Measurements from ENCODE around the gene TBC1D5. TPM values are rescaled to one million over a fixed set of nuclear protein-coding genes. Genes with fewer than 3 reads are reported as not detected.

The TBC1D5 gene
- total and polyA plus RNA-seq, 2 experiments from 2014 or later, result 31.0 to 69.9 TPM

DNA sequence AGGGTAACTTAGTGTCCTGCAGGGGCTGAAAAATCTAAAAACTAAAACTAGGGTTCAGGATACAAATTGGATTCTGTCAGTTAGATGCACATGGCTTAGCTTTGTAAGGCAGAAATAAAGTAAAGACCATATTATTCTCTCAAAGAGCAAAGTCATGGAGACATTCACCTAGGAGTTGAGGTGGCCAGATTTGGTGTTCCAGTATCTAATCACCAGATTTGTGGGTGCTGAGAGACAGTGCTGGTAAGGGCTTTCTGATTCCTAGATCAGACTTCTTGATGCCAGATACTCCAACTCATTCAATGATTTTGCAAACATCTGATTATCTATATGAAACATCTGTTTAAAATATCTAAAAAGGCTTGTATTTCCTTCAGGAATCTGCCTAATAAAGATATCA is 28.3 kb upstream of the TBC1D5 start:
- H3K4me1 ChIP-seq (ENCODE audit: insufficient read depth), result peaks cover 6% of the 10 kb centered on the region; the same call in 1 of the 2 replicates
- H3F3A ChIP-seq (ENCODE audit: insufficient read depth), result no peaks in the 10 kb centered on the region
- in situ Hi-C loops (cut with MboI), result no loop called here
- H3K9ac ChIP-seq, result no peak overlapping the region
- H3K4me2 ChIP-seq (ENCODE audit: unreplicated experiment), result no peak overlapping the region
- no peaks in the 10 kb centered on the region for H3K9me3 ChIP-seq (ENCODE audit: low read depth)
- H3K27me3 ChIP-seq (replicated peaks; ENCODE audit: insufficient read depth), result no peaks in the 10 kb centered on the region
- H2AFZ ChIP-seq, result peak overlapping the region; percentile 56
- H3K36me3 ChIP-seq (ENCODE audit: low read depth), result no peaks in the 10 kb centered on the region
- DNase-seq, result no peak
- no peak for TF ChIP-seq EZH2 (IDR thresholded peaks at IDR 0.05; ENCODE audit: insufficient read depth, poor library complexity, severe bottlenecking)
- no peaks in the 10 kb centered on the region for H3K9me2 ChIP-seq (ENCODE audit: insufficient read depth)
- no peak overlapping the region for H3K27ac ChIP-seq
- no peaks in the 10 kb centered on the region for H3K79me2 ChIP-seq (ENCODE audit: insufficient read depth)
- no peaks in the 10 kb centered on the region for H4K20me1 ChIP-seq (ENCODE audit: insufficient read depth)
- H3K4me3 ChIP-seq, result no peak overlapping the region

DNA sequence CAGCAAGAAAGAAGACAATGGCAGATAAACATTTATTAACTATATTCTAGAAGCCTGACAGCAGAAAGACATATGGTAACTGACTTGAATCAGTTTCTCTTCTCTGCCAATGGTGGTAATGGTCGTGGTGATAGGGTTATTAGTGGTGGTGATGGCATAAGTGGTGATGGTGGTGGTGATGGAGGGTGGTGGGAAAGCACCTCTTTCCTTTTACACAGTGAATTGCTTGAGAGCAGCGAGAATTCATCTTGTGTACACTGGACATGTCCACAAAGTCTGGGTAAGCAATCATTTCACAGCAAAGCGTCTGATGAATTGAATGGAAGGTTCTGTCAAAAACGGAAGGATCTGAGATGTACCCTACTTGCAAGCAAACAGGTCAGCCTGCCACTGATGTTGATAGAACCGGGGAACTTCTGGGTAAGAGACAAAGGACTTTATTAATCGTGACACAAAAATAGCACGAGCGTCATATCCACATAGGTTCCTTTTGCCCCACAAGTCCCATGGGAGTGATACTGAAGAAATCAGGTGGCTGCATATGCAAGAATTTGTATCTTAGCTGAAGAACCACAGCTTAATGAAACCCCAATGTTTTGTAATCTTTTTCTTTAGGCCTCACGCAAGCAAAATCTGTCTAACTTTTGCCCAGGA is 23.5 kb upstream of the TBC1D5 start:
- Histone ChIP-seq H3K9ac (no peak overlapping the region), H3K4me3 (no peak overlapping the region), H3K9me2 (ENCODE audit: insufficient read depth) (no peaks in the 10 kb centered on the region), H3K4me1 (ENCODE audit: insufficient read depth) (peaks cover 1% of the 10 kb centered on the region; the same call in 1 of the 2 replicates), H3K79me2 (ENCODE audit: insufficient read depth) (no peaks in the 10 kb centered on the region), H3F3A (ENCODE audit: insufficient read depth) (no peaks in the 10 kb centered on the region), H3K27me3 (replicated peaks; ENCODE audit: insufficient read depth) (no peaks in the 10 kb centered on the region), H3K27ac (no peak overlapping the region), H3K4me2 (ENCODE audit: unreplicated experiment) (no peak overlapping the region), H2AFZ (no peak overlapping the region), H3K36me3 (ENCODE audit: low read depth) (no peaks in the 10 kb centered on the region), H3K9me3 (ENCODE audit: low read depth) (no peaks in the 10 kb centered on the region), H4K20me1 (ENCODE audit: insufficient read depth) (no peaks in the 10 kb centered on the region)
- in situ Hi-C loops (cut with MboI), result no loop called here
- DNase-seq, result no peak
- TF ChIP-seq EZH2 (IDR thresholded peaks at IDR 0.05; ENCODE audit: insufficient read depth, poor library complexity, severe bottlenecking) (no peak), EZH2phosphoT487 (IDR thresholded peaks at IDR 0.05; ENCODE audit: insufficient read depth, low read depth) (no peak)
- 75 to 78% methylated on average over 9 of the region's 9 CpGs for WGBS, 2 experiments (ENCODE audit: low coverage in 1 of 2, low lambda C conversion rate in 2 of 2, missing lambda C conversion rate in 2 of 2)

DNA sequence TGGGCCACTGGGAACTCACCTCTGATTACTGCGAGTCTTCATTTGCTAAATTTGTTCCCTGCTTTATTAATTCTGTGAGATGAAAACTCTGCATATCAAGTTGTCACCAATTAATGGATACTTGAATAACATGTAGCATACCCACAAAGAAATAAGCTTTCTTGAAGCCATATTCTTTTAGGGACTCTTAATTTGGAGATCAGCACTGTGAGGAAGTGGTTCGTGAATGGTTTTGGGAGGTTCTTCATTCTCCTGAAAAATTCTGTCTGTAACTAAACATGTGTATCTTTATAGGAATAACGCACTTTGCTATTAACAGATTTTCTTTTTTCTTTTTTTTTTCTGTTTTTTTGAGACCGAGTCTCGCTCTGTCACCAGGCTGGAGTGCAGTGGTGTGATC is 19.1 kb upstream of the TBC1D5 start:
- in situ Hi-C loops (cut with MboI), result no loop called here

DNA sequence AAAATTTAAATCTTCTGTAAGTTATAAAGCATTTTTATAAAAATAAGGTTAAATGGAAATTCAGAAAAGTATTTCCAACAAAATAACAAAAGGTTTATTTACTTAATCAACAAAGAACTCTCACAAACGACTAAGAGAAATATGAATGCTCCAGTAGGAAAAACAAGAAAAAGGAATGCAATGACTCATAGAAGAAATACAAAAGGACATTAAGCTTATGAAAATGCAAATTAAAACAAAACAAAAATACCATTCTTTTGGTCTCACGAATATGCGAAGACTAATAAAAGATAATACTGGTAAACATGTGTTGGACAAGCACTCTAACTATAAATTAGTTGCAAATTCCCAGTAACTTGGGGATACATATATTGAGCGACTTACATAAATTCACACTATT is 17.5 kb upstream of the TBC1D5 start:
- Histone ChIP-seq H3K9ac (no peak overlapping the region), H3K9me2 (ENCODE audit: insufficient read depth) (no peaks in the 10 kb centered on the region), H3K4me2 (ENCODE audit: unreplicated experiment) (no peak overlapping the region), H3K79me2 (ENCODE audit: insufficient read depth) (no peaks in the 10 kb centered on the region), H3K27me3 (replicated peaks; ENCODE audit: insufficient read depth) (no peaks in the 10 kb centered on the region), H3K27ac (no peak overlapping the region), H2AFZ (no peak overlapping the region), H3K4me1 (ENCODE audit: insufficient read depth) (0 out of 2 replicates have a peak, but pooled peaks cover 5% of the 10 kb centered on the region), H3K9me3 (ENCODE audit: low read depth) (no peaks in the 10 kb centered on the region), H3F3A (ENCODE audit: insufficient read depth) (no peaks in the 10 kb centered on the region), H3K36me3 (ENCODE audit: low read depth) (no peaks in the 10 kb centered on the region), H3K4me3 (no peak overlapping the region), H4K20me1 (ENCODE audit: insufficient read depth) (no peaks in the 10 kb centered on the region)
- WGBS, 2 experiments (ENCODE audit: low coverage in 1 of 2, low lambda C conversion rate in 2 of 2, missing lambda C conversion rate in 2 of 2), result 26 to 28% methylated on average over 4 of the region's 4 CpGs
- TF ChIP-seq EZH2phosphoT487 (IDR thresholded peaks at IDR 0.05; ENCODE audit: insufficient read depth, low read depth), result no peak
- TF ChIP-seq EZH2 (IDR thresholded peaks at IDR 0.05; ENCODE audit: insufficient read depth, poor library complexity, severe bottlenecking), result no peak
- in situ Hi-C loops (cut with MboI), result no loop called here
- peak; percentile 20 for DNase-seq

More for the DNA sequence above, 19.1 kb upstream of the TBC1D5 start:
- Histone ChIP-seq H3K4me2 (ENCODE audit: unreplicated experiment) (no peak overlapping the region), H3K27me3 (replicated peaks; ENCODE audit: insufficient read depth) (no peaks in the 10 kb centered on the region), H3K9ac (no peak overlapping the region), H2AFZ (no peak overlapping the region), H3K9me3 (ENCODE audit: low read depth) (no peaks in the 10 kb centered on the region), H3F3A (ENCODE audit: insufficient read depth) (no peaks in the 10 kb centered on the region), H3K79me2 (ENCODE audit: insufficient read depth) (no peaks in the 10 kb centered on the region), H3K36me3 (ENCODE audit: low read depth) (no peaks in the 10 kb centered on the region), H3K27ac (no peak overlapping the region), H3K4me1 (ENCODE audit: insufficient read depth) (0 out of 2 replicates have a peak, but pooled peaks cover 5% of the 10 kb centered on the region), H3K9me2 (ENCODE audit: insufficient read depth) (no peaks in the 10 kb centered on the region), H3K4me3 (no peak overlapping the region), H4K20me1 (ENCODE audit: insufficient read depth) (no peaks in the 10 kb centered on the region)
- 85 to 88% methylated on average over 5 of the region's 5 CpGs for WGBS, 2 experiments (ENCODE audit: low coverage in 1 of 2, low lambda C conversion rate in 2 of 2, missing lambda C conversion rate in 2 of 2)
- DNase-seq, result no peak
- TF ChIP-seq EZH2 (IDR thresholded peaks at IDR 0.05; ENCODE audit: insufficient read depth, poor library complexity, severe bottlenecking) (no peak), EZH2phosphoT487 (IDR thresholded peaks at IDR 0.05; ENCODE audit: insufficient read depth, low read depth) (no peak)

DNA sequence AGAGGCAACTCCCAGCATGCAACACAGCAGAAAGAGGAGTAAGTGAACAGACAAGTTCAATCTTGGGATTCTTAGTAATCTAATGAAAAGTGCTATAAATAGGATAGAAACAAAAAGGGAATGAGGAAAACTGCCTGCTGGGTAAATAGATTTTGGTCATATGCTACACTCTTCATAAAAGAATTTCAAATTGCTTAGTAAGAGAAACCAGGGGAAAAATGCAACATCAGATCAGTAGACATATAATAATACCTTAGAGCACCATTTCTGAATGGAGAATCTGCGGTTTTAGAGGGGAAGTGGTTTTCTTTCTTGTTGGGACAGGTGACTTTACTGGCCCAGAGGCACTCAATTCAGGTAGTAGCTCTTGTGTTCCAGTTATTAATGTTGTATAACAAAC is 13.4 kb upstream of the TBC1D5 start:
- TF ChIP-seq EZH2phosphoT487 (IDR thresholded peaks at IDR 0.05; ENCODE audit: insufficient read depth, low read depth) (no peak), EZH2 (IDR thresholded peaks at IDR 0.05; ENCODE audit: insufficient read depth, poor library complexity, severe bottlenecking) (no peak)
- 0 out of 2 replicates have a peak, but pooled peaks cover 5% of the 10 kb centered on the region for H3K4me1 ChIP-seq (ENCODE audit: insufficient read depth)
- no peak overlapping the region for H3K4me2 ChIP-seq (ENCODE audit: unreplicated experiment)
- no peaks in the 10 kb centered on the region for H3K36me3 ChIP-seq (ENCODE audit: low read depth)
- H2AFZ ChIP-seq, result no peak overlapping the region
- WGBS, 2 experiments (ENCODE audit: low coverage in 1 of 2, low lambda C conversion rate in 2 of 2, missing lambda C conversion rate in 2 of 2), result 65 to 70% methylated on average over 1 of the region's 1 CpG
- no peak for DNase-seq
- no peaks in the 10 kb centered on the region for H3K9me3 ChIP-seq (ENCODE audit: low read depth)
- no peaks in the 10 kb centered on the region for H3K27me3 ChIP-seq (replicated peaks; ENCODE audit: insufficient read depth)
- no peaks in the 10 kb centered on the region for H3K79me2 ChIP-seq (ENCODE audit: insufficient read depth)
- no peak overlapping the region for H3K27ac ChIP-seq
- in situ Hi-C loops (cut with MboI), result no loop called here
- H3F3A ChIP-seq (ENCODE audit: insufficient read depth), result no peaks in the 10 kb centered on the region
- no peak overlapping the region for H3K9ac ChIP-seq
- no peak overlapping the region for H3K4me3 ChIP-seq
- no peaks in the 10 kb centered on the region for H4K20me1 ChIP-seq (ENCODE audit: insufficient read depth)
- H3K9me2 ChIP-seq (ENCODE audit: insufficient read depth), result no peaks in the 10 kb centered on the region

Data from GM23248 (cell line).